ENCODE data around the gene LRRC41.
A peak's percentile ranks its signal among the peaks of the same experiment; 100 is the strongest.
"Not testable (repeated sequence)": the region's sequence is repeated elsewhere in the genome, so short reads cannot be mapped to it uniquely, and the experiment has no call there.

Gene LRRC41

DNA sequence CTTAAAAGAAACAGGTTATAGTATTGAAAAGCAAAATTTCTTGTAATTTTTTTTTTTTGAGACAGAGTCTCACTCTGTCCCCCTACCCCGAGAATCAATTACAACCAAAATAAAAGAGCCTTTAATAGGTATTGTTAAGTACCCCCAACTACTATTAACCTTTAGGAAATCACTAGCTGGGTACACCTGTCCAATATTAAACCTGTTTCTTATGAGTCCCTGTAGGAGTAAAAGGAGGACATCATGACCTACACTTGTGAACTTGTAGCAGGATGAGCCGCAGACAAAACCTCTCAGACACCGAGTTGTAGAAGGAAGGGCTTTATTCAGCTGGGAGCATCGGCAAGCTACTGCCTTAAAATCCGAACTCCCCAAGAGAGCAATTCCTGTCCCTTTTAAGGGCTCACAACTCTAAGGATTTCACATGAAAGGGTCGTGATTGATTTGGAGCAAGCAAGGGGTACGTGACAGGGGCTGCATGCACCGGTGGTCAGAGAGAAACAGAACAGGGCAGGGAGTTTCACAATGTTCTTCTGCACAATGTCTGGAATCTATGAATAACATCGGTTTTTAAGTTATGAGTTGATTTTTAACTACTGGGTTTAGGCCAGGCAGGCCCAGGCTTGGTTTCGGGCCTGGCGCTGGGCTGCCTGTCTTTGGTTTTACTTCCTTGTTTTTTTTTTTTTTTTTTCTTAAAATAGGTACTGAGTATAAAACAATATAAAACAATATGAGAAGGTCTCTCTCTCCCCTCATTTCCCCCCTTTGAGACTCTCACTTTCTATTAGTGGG lies 22.1 kb upstream of the LRRC41 start:
- not testable (repeated sequence) for DNase-seq

DNA sequence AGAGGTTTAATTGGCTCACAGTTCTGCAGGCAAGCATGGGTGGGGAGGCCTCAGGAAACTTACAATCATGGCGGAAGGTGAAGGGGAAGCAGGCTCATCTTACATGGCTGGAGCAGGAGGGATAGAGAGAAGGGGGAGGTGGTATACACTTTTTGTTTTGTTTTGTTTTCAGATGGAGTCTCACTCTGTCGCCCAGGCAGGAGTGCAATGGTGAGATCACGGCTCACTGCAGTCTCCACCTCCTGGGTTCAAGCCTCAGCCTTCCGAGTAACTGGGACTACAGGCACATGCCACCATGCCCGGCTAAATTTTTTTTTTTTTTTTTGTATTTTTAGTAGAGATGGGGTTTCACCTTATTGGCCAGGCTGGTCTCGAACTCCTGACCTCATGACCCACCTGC lies 18.8 kb upstream of the LRRC41 start:
- DNase-seq, result not testable (repeated sequence)

DNA sequence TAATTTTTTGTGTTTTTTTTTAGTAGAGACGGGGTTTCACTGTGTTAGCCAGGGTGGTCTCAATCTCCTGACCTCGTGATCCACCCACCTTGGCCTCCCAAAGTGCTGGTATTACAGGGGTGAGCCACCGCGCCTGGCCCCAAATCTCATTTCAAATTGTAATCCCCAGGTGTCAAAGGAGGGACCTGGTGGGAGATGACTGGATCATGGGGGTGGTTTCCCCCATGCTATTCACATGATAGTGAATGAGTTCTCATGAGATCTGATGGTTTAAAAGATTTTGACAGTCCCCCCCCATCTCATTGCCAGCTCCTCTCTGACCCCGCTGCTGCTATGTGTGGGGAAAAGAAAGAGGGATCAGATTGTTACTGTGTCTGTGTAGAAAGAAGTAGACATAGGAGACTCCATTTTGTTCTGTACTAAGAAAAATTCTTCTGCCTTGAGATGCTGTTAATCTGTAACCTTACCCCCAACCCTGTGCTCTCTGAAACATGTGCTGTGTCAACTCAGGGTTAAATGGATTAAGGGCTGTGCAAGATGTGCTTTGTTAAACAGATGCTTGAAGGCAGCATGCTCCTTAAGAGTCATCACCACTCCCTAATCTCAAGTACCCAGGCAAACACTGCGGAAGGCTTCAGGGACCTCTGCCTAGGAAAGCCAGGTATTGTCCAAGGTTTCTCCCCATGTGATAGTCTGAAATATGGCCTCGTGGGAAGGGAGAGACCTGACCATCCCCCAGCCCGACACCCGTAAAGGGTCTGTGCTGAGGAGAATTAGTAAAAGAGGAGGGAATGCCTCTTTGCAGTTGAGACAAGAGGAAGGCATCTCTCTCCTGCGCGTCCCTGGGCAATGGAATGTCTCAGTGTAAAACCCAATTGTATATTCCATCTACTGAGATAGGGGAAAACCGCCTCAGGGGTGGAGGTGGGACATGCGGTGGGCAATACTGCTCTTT lies 16.8 kb upstream of the LRRC41 start:
- not testable (repeated sequence) for DNase-seq

DNA sequence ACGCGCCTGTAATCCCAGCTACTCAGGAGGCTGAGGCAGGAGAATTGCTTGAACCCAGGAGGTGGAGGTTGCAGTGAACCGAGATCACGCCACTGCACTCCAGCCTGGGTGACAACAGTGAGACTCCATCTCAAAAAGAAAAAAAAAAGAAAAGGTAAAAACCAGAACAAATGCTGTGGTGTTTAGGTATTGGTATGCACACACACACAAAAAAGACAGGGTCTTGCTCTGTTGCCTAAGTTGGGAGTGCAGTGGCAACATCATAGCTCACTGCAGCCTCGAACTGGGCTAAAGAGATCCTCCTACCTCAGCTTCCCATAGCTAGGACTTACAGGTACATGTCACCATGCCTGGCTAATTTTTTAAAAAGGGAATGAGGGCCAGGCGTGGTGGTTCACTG lies 15.9 kb upstream of the LRRC41 start:
- DNase-seq, result not testable (repeated sequence)

DNA sequence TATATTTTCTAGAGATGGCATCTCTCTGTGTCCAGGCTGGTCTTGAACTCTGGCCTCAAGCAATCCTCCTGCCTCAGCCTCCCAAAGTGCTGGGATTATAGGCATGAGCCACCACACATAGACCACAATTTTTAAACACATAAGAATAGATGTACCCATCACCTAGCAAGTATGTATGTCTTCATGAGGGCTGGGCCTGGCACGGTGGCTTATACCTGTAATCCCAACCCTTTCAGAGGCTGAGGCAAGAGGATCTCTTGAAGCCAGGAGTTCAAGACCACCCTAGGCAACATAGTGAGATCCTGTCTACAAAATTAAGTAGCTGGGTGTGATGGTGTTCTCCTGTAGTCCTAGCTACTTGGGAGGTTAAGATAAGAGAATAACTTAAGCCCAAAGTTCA lies 13.9 kb upstream of the LRRC41 start:
- no peak for DNase-seq

DNA sequence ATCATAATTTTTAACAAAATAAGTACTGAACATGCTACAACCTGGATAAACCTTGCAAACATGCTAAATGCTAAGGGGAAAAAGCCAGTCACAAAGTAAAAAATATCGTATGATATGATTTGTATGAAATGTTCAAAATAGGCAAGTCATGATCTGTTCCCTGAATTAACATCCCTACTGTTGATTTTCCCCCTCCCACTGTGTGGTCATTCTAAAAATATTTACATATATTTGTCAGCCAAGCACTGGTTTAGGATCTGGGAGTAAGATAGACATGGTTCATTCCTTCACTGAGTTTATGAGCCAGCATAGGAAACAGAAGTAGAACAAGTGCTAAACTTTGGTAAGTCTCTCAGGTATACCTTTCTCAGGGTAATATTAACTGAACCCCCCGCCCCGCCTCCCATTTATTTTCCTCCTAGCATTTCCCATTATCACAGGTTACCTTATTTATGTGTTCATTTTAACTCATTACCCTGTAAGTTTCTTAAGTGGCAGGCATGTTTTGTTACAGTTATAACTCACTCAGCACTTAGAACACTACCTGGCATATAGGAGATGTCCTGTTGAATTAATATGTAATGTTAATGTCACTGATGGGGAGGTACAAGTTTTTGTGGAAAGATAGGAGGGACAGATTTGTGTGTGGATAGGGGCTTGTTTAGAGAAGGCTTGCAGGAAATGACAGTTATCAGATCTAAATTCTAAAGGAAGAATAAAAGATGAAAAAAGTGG lies 12.4 kb upstream of the LRRC41 start:
- no peak for DNase-seq

DNA sequence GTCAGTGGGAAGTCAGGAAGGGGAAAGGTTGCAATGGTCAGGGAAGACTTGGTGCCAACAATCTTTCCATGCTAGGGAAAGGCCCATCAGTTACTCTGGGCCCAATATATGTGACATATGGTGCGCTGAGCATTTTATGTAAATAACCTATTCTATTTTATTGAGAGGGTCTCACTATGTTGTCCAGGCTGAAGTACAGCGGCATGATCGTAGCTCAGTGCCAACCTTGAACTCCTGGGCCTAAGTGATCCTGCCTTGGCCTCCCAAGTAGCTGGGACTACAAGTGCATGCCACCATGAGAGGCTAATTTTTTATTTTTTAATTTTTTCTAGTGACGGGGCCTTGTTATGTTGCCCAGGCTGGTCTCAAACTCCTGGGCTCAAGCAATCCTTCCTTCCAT lies 6.9 kb upstream of the LRRC41 start:
- DNase-seq, result no peak

DNA sequence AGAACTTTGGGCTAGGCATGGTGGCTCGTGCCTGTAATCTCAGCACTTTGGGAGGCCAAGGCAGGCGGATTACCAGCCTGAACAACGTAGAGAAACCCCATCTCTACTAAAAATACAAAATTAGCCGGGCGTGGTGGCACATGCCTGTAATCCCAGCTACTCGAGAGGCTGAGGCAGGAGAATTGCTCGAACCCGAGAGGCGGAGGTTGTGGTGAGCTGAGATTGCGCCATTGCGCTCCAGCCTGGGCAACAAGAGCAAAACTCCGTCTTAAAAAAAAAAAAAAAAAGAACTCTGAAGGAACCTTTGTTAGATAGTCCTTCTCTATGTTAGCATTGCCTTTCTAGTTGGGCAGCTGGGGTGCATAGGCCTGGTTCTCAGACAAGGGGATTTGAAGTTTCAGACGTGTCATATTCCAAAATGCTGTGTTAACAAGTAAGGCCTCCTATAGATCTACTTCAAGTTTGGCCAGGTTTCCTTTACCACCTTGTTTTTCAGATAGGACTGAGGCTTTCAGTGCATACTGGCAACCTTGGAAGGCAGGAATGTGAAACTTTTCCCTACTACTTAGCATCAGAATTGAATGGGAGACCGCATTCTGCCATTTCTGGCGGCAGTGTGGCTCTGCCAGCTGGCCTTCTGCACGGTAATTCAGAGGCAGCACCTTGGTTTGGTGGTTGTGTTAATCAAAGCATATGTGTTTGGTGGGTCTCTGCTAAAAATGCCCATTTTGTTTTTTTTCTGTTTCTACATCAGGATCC lies 6.2 kb upstream of the LRRC41 start:
- DNase-seq, result no peak

DNA sequence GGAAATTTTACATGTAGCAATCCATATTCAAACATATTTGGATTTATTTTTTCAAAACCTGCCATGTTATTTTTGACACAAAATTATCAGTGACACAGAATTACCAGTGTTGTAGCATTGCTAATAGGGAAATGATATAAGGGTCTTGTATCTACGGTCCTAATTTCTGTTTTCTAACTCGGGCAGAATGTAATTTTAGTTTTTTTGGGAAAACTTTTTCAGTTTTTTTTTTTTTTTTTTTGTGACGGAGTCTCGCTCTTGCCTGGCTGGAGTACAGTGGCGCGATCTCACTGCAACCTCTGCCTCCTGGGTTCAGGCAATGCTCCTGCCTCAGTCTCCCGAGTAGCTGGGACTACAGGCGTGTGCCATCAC lies 2.7 kb upstream of the LRRC41 start:
- no peak for DNase-seq

DNA sequence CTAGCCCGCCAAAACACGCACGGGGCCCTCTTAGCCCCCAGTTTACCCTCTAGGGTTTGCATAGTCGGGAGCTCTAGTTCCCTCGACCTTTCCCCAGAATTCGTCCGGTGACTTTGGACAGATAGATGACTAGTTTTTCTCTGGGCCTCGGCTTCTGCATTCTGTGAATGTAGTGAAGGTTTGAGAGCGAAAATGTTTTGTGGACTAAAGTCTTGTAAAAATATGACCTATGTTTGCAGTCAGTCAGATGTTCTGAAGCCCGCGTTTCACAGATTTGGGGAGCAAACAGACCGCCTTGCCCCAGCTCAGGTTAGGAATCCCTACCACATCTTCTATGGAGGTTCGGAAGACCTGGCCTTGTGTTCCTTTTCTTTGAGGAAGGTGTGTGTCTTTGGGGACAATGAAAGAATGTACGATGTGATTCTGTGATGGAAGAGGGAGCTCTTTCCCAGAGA lies 483 bp upstream of the LRRC41 start:
- no peak for DNase-seq

DNA sequence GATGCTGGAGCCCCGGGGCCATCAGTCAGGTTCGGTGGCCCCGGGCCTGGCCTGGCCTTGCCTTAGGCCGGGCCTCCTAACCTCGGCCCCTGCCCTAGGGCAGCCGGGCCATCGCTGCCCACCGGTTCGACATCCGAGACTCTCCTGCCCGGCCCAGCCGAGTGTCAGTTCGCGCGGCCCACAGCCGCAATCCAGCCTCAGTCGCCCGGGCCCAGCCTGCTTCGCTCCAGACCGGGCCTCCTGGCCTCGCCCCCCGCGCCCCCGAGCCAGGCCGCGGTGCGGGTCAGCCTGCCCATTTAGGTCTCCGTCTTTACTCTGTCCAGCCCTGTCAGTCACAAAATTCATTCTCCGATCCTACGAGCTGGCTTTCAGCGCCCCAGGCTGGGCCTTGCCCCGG lies 777 bp downstream of the LRRC41 start:
- peak; percentile 76 for DNase-seq

DNA sequence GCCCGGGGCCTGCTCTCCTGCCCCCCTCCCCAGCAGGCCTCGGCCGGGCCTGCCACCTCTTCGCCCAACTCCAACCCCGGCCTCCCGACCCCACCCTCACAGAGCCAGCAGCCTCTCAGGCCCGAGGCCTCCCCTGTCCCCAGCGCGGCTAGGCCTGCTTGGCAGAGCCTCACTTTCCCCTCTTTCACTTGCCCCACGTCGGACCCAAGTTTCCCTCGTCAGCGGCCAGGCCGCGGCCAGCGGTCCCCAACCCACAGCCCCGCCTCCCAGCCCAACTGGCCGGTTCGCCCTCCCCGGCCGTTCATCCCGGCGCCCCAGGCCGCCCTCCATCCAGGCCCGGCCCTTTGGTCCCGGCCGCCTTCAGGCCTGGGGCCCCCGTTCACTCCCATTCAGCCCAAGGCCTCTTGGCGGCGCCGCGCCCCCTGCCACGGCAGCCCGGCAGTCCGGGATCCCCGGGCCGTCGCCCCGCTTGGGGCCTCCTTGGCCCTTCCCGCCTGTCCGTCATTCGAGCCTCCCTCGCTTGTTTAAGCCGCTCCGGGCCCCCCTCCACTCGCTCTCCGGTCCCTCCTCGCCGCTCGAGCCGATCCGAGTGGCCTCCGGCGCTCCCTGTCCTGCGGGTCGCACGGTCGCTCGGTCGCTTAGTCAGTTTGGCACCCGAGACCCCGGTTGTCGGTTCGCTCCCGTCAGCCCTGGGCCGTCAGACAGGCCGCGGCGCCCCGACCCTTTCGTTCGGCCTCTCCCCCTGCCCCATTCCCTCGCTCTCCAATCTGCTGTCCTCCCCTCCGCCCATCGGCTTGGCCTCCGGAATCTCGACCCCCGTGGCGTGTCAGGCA lies 1.4 kb downstream of the LRRC41 start:
- peak; percentile 82 for DNase-seq

DNA sequence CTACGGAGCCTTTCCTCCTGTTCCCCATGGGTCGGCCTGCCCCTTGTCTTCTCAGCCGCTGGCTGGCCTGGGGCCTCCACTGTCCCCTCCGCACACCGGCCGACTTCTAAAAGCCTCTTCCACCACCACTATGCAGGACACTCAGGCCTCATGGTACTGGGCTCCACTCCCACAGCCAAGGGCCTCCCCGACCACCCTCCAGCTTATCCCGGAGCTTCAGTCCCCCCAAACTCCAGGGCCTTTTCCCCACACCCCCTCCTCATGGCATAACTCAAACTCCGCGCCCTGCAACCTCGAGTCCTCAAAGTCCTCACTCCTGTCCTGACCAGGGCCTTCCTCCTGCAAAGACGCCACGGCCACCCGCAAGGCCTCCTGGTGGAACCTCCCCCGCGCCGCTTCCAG lies 2.0 kb downstream of the LRRC41 start:
- no peak for DNase-seq

DNA sequence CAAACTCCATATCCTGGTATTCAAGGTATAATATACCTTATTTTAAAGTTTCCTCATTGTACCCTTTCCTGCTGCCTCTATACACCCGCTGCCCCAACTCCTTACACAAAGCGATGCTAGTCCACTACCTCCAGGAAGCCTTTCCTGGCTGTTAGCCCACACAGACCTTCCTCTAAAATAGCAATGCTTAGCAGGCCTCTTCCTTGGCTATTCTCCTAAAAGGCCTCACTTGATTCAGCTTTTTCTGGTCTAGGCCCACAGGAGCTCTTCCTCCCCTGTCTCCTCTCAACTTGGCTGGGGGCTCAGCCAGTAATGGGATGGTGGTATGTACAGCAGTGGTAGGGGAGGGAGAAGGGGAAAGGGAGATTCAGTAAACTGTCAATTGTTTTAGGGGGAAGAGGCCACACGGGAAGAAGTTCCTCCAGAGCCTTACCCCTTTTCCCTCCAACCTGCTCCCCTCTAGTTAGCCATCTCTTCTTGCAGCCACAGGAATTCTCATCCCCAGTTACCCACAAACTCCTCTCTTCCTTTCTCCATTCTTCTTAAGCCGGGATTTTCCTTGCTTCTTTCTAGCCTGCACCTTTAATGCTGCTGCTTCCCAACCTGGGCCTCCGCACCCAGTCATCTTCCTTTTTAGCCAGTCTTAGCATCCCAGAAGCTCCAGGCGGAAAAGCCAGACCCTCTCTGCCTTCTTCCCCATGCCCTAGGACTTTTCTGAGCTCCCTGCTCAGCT lies 2.6 kb downstream of the LRRC41 start:
- DNase-seq, result no peak

DNA sequence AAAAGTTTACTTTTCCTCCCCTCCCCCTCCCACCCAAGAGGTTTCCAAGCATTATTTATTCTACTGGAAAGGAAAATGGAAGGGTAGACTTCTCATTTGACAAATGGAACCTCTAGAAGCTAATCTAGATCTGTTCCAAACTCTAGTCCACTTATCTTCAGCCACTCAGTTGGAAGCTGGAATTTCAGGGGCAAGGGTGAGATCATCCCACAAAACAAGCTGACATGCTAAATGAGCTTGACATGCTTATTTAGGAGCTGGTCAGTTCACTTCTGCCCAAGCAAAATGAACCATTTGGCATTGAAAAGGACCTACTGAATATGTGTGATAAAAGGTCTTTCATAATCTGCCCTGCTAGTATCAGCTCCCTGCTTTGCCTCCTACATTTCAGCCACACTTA lies 5.0 kb downstream of the LRRC41 start:
- no peak for DNase-seq

DNA sequence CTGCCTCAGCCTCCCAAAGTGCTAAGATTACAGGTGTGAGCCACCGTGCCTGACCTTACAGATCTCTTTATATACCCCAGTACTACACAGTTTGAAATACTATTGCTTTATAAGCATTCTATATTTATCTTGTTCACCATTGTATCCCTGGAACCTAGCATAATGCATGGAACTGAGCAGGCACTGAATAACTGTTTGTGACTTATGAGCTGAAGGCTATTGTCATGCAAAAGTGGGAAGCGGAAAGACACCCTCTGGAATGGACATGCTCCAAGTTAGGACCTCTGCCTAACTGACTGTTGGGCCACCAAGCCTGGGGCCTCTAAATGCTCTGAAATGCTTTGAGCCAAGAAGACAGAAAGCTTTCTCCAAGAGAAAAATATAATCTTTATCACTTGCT lies 8.1 kb downstream of the LRRC41 start:
- DNase-seq, result no peak

DNA sequence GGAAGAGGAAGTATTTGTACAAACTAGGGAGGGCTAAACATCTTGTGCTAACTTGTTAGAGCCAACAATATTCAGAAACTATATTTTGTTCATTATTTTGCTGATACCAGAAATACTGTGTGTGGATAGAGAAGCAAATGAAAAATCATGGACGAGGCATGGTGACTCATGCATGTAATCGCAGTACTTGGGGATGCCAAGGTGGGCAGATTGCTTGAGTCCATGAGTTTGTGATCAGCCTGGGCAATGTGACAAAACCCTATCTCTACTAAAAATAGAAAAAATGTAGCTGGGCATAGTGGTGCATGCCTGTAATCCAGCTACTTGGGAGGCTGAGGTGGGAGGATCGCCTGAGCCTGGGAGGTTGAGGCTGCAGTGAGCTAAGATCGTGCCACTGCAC lies 13.4 kb downstream of the LRRC41 start:
- no peak for DNase-seq

DNA sequence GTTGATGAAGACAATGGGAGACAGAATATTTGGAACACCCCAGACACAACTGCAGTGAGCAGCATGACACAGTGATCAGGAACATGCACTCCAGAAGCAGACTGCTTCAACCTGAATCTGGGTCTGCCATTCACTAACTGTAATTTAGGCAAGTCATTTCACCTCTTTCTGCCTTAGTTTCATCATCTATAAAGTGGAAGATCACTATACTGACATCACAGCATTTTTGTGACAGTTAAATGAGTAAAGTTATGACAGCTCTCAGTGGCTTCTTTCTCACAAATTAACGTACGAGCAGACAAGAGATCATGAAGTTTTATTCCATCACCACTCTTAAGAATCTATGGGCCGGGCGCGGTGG lies 14.3 kb downstream of the LRRC41 start:
- DNase-seq, result no peak

DNA sequence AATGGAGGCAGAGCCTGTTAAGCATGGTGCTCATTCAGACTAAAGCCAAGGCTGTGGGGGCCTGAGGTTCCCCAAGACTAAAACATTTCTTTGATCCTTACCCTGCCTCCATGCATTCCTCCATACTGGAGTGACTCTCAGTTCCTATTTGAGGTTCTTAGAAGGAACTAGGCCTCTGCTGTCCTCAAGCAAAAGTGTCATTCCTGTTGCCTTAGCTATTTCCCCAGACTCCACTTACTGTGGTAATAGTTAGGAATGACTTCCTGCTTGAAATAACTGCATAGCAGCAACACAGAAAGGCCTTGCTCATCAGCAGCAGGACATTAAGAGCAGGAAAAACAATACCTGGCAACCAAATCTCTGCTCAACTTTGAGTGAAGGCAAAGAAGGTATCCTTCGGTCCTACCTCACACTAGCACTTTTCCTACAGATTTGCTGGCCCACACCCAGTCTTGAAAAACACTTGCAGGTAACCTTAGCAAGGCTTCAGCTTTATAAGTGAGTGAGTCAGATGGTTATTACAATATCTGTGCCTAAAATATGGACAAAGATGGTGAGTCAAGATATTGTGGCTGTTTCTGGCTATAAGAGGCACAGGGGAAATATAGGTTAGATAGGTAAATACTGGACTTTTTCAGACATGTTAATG lies 14.8 kb downstream of the LRRC41 start:
- DNase-seq, result no peak

DNA sequence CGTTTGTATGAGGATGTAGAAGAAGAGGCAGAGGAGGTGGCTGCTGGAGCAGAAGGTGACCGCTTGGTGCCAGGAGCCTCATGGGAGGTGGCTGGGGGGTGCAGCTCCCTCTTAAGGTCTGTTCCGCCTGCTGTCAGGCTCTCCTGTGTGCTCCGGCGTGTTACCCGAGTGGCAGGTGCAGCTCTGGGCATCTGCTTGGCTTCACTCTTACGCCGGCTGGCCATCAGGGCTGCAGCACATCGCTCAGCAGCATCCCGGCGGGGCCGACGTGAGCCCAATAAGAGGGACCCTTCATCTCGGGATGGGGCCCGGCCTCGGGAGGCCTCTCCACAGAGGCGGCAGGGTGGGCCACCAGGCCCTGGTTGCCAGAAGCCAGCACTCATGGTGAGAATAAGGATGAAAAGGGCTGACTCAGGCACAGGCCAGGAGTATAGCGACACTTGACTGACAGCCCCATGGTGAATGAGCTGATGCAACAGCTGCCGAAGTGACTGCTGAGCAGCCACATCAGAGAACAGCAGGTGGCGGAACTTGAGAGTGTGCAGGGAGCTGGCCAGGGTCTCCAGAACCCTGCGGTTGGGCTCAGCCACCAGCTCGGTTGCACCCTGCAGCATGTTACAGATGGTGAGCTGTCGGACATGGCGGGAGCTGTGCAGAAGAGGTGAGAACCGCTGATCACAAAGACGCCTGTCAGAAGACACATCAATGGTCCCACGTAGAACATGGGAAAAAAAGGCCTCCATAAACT lies 17.5 kb downstream of the LRRC41 start:
- DNase-seq, result peak; percentile 69

Data from activated CD8-positive, alpha-beta memory T cell treated with anti-CD3 and anti-CD28 coated beads, Interleukin-2, amount 50 U/mL, for 48 hours (primary cell).